ENCODE data around the gene SREBF2. TPM values are rescaled to one million over a fixed set of nuclear protein-coding genes. Genes with fewer than 3 reads are reported as not detected.
"Not testable (repeated sequence)": the region's sequence is repeated elsewhere in the genome, so short reads cannot be mapped to it uniquely, and the experiment has no call there.

Gene SREBF2
- polyA plus RNA-seq, 3 donors: 20.8 to 40.6 (median 35.8) TPM

DNA sequence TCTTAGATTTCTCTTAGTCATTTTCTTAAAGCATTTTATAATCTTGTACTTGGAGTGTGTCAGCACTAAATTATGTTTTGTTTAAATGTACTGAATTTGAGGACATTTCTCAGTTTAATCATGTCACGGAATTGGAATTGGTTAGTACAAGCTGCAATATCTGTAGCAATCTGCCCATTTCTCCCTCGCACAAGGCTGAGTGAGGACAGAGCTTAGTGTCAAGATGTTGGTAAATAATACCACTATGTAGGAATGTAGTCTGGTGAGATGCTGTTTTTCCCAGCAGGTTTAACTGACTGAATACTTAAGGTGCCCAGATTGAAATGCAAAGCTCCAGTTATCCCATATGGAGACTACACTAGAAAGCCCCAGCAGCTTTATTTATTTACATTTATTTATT is 30.6 kb downstream of the SREBF2 start:
- WGBS, 3 donors: 73 to 86% (median 77%) methylated on average over 2 of the region's 2 CpGs
- no peak overlapping the region for H3K27ac ChIP-seq (ENCODE audit: low read depth, low read length)

DNA sequence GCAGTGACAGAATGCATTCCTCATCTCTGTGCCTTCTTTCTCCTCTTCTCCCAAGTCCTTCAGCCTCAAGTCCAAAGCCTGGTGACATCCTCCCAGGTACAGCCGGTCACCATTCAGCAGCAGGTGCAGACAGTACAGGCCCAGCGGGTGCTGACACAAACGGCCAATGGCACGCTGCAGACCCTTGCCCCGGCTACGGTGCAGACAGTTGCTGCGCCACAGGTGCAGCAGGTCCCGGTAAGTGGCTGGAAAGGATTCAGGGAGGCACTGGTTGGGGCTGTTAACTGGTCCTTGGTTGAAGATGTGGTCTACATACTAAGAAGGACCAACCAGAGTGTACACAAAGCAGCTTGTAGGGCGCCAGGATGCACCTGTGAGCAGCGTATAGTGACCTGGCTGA is 35.7 kb downstream of the SREBF2 start:
- no peak overlapping the region for H3K27ac ChIP-seq (ENCODE audit: low read depth, low read length)
- 91 to 98% (median 97%) methylated on average over 10 of the region's 10 CpGs for WGBS, 3 donors

DNA sequence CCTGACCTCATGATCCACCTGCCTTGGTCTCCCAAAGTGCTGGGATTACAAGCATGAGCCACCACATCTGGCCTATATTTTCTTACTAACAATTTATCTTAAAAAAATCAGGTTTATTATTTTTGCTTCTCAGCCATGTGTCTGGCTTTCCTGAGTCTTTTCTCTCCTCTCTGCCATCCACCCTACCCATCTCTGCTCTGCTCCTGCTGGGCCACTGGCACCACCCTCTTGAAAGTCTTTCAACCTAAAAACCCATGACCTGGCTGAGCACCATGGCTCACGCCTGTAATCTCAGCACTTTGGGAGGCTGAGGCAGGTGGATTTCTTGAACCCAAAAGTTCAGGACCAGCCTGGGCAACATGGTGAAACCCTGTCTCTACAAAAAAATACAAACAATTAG is 37.2 kb downstream of the SREBF2 start:
- 96 to 100% (median 100%) methylated on average over 1 of the region's 1 CpG for WGBS, 3 donors
- not testable (repeated sequence) for H3K27ac ChIP-seq (ENCODE audit: low read depth, low read length)

DNA sequence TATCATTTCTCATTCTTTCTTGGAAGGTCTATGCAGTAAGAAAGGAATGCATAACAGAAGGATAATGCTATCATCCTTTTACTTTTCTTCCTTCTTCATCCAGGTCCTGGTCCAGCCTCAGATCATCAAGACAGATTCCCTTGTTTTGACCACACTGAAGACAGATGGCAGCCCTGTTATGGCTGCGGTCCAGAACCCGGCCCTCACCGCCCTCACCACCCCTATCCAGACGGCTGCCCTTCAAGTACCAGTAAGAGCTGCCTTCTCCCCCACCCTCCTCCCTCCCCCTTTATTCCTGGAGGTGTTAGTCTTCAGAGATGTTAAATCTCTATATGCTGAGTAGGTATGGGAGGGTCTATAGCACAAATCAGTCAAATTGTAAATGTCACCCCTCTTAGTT is 37.9 kb downstream of the SREBF2 start:
- H3K27ac ChIP-seq (ENCODE audit: low read depth, low read length): no peak overlapping the region
- 85 to 88% (median 87%) methylated on average over 4 of the region's 4 CpGs for WGBS, 3 donors

DNA sequence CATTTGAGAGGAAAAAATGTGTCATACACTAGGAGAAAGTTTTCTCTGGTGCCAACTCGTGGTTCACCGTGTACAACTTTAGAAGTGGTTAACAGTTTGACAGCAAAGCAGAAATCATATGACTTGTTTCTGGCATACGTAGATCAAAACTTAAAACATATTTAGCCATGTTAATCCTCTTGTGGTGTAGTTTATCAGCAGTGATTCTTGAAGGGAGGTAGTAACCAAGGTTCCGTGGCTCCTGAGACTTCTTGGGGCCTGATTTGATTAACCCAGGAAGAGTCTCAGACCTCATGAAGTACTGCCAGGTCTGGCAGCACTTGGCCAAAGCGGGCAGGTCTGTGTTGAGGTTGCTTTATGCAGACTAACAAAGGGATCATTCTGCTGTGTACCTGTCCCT is 40.5 kb downstream of the SREBF2 start:
- 73 to 78% (median 73%) methylated on average over 5 of the region's 5 CpGs for WGBS, 3 donors
- H3K27ac ChIP-seq (ENCODE audit: low read depth, low read length): no peak overlapping the region

DNA sequence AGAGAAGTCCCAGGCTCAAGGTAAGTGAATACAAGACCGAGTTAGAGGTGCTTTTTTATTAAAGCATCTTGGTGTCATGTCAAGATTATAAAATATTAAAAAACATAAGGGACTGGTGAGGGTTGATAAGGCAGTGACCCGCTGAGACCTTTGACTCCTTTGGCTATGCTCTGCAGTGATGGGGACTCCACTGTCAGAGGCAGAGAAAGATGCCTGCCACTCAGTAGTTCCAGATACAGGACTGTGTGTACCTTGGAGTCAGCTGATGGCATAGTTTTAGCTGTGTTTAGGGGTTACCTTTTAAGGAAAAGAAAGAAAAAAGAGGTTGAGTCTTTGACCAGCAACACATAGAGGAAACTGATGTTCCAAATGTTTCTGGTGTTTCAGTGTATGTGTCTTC is 41.2 kb downstream of the SREBF2 start:
- WGBS, 3 donors: 88 to 93% (median 91%) methylated on average over 2 of the region's 2 CpGs
- H3K27ac ChIP-seq (ENCODE audit: low read depth, low read length): no peak overlapping the region

DNA sequence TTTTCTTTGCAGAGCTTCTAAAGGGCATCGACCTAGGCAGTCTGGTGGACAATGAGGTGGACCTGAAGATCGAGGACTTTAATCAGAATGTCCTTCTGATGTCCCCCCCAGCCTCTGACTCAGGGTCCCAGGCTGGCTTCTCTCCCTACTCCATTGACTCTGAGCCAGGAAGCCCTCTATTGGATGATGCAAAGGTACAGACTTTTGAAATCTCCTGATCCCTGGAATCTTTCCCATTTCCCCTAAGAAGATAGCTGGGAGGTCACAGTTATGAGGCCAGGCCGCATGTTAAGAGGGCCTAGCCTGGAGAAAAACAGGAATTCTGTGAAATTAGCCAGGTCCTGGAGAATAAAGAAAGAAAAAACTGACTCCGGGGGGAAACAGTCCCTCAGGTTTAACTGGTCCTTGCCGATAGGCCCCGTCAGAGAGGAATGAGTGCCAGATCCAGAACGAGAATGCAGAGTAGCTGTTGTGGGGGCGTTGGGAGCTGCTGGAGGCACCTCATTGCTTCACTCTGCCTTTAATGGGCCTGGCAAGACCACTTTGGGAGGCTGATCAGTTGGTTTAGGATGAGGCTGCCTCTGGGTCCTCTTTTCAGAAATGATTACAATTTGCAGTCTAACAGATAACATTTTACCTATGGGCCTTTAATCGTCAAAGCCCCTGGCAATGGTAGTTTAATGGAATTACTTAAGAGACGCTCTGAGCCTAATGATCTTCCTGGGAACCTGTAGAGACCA is 42.8 kb downstream of the SREBF2 start:
- WGBS, 3 donors: 87% methylated on average over 10 of the region's 10 CpGs

DNA sequence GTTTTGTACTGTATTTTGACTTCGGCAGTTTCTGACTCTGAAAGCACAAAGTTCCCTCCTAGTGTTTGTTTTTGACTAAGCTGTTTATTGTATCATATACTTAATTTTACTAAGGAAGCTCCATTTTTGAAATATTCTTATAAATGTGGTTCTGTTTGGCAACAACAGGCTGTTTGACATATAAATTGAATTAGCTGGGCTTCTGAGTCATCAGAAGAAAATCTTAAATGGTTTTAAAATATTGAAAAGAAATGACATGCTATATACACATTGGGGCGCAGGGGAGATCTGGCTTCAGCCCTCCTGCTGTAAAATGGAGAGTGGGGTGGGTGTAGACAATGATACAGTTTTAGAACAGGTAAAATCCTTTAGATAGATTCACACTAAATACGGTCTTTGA is 43.4 kb downstream of the SREBF2 start:
- no peak overlapping the region for H3K27ac ChIP-seq (ENCODE audit: low read depth, low read length)
- 93 to 96% (median 95%) methylated on average over 3 of the region's 3 CpGs for WGBS, 3 donors

More for the DNA sequence above, 42.8 kb downstream of the SREBF2 start:
- H3K27ac ChIP-seq (ENCODE audit: low read depth, low read length): no peak overlapping the region

DNA sequence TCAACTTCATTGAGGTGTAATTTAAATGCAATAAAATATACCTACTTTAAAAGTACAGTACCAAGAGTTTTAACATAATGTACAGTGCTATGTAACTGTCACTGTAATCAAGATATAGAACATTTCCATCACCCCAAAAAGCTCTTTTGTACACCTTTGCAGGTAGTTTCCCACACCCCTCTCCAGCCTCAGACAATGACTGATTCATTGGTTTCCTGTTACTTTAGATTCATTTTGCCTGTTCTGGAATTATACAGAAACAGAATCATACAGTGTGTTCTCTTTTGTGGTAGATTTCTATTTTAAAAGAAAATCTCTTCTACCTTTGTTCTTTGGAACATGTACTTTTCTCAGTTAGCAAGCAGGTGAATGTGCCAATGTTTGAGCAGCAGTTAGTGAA is 43.8 kb downstream of the SREBF2 start:
- no peak overlapping the region for H3K27ac ChIP-seq (ENCODE audit: low read depth, low read length)

DNA sequence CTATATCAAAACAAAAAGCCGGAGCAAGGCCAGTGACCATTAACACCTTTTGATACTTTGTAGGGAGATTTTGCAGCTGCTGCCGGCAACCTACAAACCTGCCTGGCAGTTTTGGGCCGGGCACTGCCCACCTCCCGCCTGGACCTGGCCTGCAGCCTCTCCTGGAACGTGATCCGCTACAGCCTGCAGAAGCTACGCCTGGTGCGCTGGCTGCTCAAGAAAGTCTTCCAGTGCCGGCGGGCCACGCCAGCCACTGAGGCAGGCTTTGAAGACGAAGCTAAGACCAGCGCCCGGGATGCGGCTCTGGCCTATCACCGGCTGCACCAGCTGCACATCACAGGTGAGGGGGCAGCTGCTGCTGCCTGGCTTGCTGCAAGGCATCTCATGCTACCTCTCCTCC is 47.7 kb downstream of the SREBF2 start:
- H3K27ac ChIP-seq (ENCODE audit: low read depth, low read length): no peak overlapping the region
- 93 to 97% (median 96%) methylated on average over 16 of the region's 16 CpGs for WGBS, 3 donors

DNA sequence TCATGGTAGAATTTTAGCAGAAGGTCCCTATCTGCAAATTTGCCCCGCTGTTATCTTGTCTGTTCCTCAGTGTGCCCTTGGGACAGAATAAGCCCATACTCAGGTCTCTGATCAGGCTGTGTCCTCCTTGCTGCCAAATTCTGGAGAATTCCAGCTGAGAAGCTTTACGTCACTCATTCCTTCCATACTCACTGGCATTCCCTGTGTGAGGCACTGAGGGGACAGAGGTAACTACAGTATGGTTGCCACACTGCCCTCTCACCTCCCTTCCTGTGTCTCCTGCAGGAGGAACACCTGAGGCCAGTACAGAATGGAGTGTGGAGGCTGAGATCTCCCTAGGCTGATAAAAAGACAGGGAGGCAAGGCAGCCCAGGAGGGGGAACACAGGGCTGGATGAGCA is 50.5 kb downstream of the SREBF2 start:
- WGBS, 3 donors: 93 to 97% (median 94%) methylated on average over 2 of the region's 2 CpGs
- no peak overlapping the region for H3K27ac ChIP-seq (ENCODE audit: low read depth, low read length)

DNA sequence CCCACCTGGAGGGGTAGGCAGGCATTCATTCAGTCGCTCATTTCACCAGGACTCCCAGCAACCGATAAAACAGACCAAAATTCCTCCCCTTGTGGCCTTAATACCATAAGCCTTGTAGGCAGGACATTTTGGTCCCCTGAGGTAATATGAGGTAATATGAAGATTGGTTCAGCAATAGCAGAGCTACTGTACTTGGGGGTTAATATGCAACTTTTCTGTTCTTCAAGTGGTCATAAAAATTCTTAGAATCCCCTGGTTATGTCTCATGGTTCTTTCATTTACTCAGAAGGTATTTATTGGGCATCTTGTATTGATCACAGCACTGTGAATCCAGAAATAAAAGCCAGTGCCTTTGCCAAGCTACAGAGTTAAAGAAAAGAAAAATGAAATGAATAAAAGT is 52.2 kb downstream of the SREBF2 start:
- WGBS, 3 donors: 92 to 95% (median 94%) methylated on average over 2 of the region's 2 CpGs
- H3K27ac ChIP-seq (ENCODE audit: low read depth, low read length): no peak overlapping the region

DNA sequence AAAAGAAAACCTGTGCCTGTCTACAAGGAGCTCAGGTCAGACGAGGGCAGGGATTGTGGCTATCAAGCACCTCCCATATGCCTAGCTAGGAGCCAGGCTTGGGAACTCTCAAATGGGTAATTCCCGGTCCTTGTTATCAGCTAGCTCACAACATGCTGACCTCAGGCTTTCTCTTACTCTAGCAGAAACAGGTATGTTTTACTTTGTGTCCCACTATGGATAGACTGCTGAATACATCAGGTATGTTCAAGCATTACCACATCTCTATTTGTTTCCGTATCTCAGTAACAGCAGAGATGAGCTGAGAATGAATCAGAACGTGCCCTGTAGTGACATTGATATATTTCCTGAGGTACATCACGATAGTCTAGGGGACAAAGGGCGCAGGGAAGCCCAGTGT is 52.6 kb downstream of the SREBF2 start:
- no peak overlapping the region for H3K27ac ChIP-seq (ENCODE audit: low read depth, low read length)
- 86 to 90% (median 89%) methylated on average over 6 of the region's 6 CpGs for WGBS, 3 donors

DNA sequence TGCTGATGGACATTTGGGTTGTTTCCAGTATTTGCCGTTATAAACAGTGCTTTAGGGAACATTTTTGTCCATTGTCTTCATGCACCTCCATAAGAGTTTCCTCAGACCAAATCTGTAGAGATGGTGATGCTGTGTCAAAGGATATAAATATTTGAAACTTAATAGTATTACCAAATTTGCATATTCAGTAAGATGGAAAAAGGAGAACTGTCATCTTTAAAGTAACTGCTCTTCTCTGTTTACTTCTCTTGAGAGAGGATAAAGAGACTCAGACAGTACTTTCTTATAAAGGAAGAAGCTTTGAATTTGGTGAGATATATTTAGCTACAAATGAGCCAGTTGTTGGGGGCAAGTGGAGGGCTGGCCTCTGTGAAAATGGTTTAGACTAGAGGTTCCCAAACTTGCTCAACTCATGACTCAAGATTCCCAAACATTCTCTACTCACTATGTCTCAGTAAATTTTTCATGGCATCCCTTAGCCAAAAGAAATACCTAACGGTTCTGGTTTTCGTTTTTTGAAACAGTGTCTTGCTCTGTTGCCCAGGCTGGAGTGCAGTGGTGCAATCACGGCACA is 55.8 kb downstream of the SREBF2 start:
- no peak overlapping the region for H3K27ac ChIP-seq (ENCODE audit: low read depth, low read length)
- 80 to 89% (median 82%) methylated on average over 4 of the region's 4 CpGs for WGBS, 3 donors

DNA sequence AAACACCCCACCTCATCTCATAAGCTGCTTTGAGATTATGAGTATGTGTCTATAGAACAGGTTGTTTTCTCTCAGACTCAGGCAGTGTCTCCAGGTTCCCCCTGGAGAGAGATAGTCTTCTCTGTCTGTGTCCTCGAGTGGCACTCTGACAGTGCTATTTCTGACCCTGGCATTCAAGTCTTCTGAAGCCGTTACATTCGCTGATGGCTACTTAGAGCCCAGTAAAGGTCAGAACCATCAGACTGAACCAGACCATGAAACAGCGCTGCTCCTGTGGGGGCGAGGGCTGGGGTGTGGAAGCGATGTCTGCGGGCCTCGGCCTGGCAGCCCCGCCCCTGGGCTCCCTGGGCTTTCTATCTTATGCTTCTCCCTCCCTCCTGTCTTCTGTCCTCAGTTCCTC is 58.5 kb downstream of the SREBF2 start:
- H3K27ac ChIP-seq (ENCODE audit: low read depth, low read length): no peak overlapping the region
- 95 to 96% (median 95%) methylated on average over 9 of the region's 9 CpGs for WGBS, 3 donors

DNA sequence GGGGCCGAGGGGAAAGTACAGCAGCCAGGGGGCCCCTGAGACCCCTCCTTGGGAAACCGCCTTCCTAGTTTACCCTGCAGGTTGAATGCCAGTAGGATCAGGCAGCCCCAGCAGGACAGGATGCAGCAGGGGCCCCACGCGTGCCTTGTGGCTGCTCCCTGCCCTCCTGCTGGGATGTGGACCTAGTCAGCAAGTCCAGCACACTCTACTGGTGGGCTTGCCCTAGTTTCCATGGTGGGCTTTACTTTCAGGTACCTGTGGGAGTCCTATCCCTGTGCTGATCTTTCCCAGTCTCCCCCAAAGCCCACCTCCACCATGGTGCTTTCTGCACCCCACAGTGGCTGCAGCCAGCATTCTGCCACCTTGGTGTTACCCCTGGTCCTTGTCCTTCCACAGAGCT is 59.8 kb downstream of the SREBF2 start:
- H3K27ac ChIP-seq (ENCODE audit: low read depth, low read length): no peak overlapping the region
- WGBS, 3 donors: 84 to 95% (median 90%) methylated on average over 4 of the region's 4 CpGs

DNA sequence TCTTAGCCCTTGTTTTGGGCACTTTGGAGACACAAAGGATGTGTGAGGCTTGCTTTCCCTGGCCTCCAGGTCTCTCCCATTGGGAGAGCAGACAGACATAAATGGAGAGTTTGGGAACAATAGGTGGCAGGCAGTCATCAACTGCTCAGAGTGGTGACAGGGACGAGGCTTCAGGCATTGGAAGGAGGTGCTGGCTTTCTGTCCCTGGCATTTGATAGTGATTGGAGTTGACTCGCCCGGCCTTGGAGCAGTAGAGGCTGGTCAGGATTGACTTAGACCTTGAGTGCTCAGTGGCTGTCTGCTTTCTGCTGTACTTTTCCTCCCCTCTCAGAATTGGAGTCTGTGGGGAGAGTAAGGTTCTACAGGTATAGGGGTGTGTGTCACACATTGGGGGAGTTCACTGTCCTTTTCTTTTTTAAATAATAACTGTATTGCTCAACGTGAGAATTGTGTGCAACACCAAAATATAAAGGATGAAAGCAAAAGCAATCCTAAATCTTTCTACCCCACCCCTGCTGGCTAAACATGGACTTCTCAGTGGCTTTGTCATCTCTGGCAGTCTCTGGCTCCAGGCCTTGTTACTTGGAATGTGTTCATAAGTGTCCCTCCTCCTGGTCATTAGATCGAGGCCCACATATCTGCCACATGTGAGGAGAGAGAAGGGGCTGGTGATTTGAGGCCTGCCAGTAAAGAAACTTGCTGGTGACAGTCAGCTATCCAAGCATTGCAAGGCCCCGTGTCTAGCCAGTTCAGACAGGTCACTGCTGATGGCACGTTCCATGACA is 60.9 kb downstream of the SREBF2 start:
- H3K27ac ChIP-seq (ENCODE audit: low read depth, low read length): no peak overlapping the region
- 84 to 90% (median 88%) methylated on average over 7 of the region's 7 CpGs for WGBS, 3 donors

DNA sequence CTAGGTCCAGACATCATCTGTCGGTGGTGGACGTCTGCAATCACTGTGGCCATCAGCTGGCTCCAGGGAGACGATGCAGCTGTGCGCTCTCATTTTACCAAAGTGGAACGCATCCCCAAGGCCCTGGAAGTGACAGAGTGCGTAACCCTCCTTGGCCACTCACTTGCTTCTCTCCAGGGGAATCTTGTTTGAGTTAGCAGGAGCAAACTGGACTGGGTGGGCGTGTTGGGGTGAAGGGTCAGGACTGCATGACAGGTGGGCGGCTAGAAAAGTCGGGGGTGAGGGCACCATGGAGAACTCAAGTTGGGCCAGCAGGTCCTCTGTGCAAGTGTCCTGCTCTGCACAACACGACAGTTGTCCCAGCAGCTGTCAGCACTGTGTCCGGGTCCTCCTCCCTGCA is 65.7 kb downstream of the SREBF2 start:
- no peak overlapping the region for H3K27ac ChIP-seq (ENCODE audit: low read depth, low read length)
- WGBS, 3 donors: 88 to 95% (median 91%) methylated on average over 11 of the region's 11 CpGs

DNA sequence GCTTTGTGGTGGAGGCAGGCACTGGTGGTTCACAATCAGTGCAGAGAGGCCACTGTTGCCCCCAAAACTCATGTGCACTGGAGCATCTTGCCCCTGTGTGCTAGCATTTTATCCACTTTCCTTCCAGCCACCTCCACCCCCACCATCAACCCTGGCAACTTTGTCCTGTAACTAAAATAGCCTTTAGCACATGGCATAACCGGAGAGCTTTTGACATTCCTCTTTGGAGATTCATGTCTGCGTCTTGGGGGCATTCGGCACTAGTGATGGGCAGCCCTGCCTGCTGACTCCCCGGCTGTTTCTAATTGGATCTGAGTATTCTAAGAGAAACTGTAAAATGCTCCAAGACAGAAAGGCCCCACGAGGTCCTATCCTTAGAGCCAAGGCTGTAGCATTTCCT is 66.2 kb downstream of the SREBF2 start:
- 95 to 99% (median 95%) methylated on average over 5 of the region's 5 CpGs for WGBS, 3 donors
- H3K27ac ChIP-seq (ENCODE audit: low read depth, low read length): no peak overlapping the region
